H9 (cell line): ENCODE results near the gene C1QTNF3. TPM values are rescaled to one million over a fixed set of nuclear protein-coding genes. Genes with fewer than 3 reads are reported as not detected.

Experiments
- DNase-seq: peaks from one replicate; pipeline ENCODE4 v3.0.0-alpha.2; 2017
- H2AFZ ChIP-seq: one replicate; pipeline ENCODE4 v1.6.1; 2013; ENCODE audit warnings: mild to moderate bottlenecking, low read length, control low read depth, moderate library complexity
- H2AK5ac ChIP-seq: 2 replicates; pipeline ENCODE4 v1.6.1; 2013; ENCODE audit warnings: low read length, control low read depth, mixed read lengths; ENCODE audit not compliant: insufficient read length
- H2BK120ac ChIP-seq: one replicate; pipeline ENCODE4 v1.6.1; 2013; ENCODE audit warnings: low read depth, mild to moderate bottlenecking, low read length, control low read depth, inconsistent platforms; ENCODE audit not compliant: poor library complexity, severe bottlenecking
- H2BK12ac ChIP-seq: 2 replicates; pipeline ENCODE4 v1.6.1; 2013; ENCODE audit warnings: low read length, control low read depth, mixed read lengths, low read depth; ENCODE audit not compliant: insufficient read length
- H2BK15ac ChIP-seq: 2 replicates; pipeline ENCODE4 v1.6.1; 2013; ENCODE audit warnings: low read depth, low read length, control low read depth
- H2BK20ac ChIP-seq: one replicate; pipeline ENCODE4 v1.6.1; 2013; ENCODE audit warnings: low read depth, mild to moderate bottlenecking, low read length, control low read depth, inconsistent platforms; ENCODE audit not compliant: poor library complexity, severe bottlenecking
- H2BK5ac ChIP-seq: 2 replicates; pipeline ENCODE4 v1.6.1; 2013; ENCODE audit warnings: low read length, control low read depth, mixed read lengths; ENCODE audit not compliant: insufficient read length
- H3K14ac ChIP-seq: 2 replicates; pipeline ENCODE4 v1.6.1; 2013; ENCODE audit warnings: low read length, control low read depth; ENCODE audit not compliant: insufficient read depth
- H3K18ac ChIP-seq: 2 replicates; pipeline ENCODE4 v1.6.1; 2013; ENCODE audit warnings: low read depth, mild to moderate bottlenecking, mixed read lengths, low read length, control low read depth; ENCODE audit not compliant: insufficient read length
- H3K23ac ChIP-seq: 2 replicates; pipeline ENCODE4 v1.6.1; 2013; ENCODE audit warnings: low read length, control low read depth, mixed read lengths, low read depth; ENCODE audit not compliant: insufficient read length
- H3K23me2 ChIP-seq: 2 replicates; pipeline ENCODE4 v1.6.1; 2013; ENCODE audit warnings: low read depth, mild to moderate bottlenecking, mixed read lengths, low read length, control low read depth; ENCODE audit not compliant: insufficient read length, poor library complexity, severe bottlenecking
- H3K27ac ChIP-seq: 2 replicates; pipeline ENCODE4 v1.5.1; 2013; ENCODE audit warnings: low read length, control low read depth, mixed read lengths, low read depth; ENCODE audit not compliant: insufficient read length
- H3K27me3 ChIP-seq: 2 replicates; pipeline ENCODE4 v1.6.1; 2013; ENCODE audit warnings: low read length, control low read depth, inconsistent platforms; ENCODE audit not compliant: insufficient read depth
- H3K4ac ChIP-seq: 2 replicates; pipeline ENCODE4 v1.6.1; 2013; ENCODE audit warnings: low read depth, mild to moderate bottlenecking, control low read depth, inconsistent platforms, low read length, moderate library complexity
- H3K4me1 ChIP-seq: 2 replicates; pipeline ENCODE4 v1.6.1; 2013; ENCODE audit warnings: low read length, control low read depth, inconsistent platforms; ENCODE audit not compliant: insufficient read depth
- H3K4me2 ChIP-seq: 2 replicates; pipeline ENCODE4 v1.6.1; 2013; ENCODE audit warnings: low read length, control low read depth, mixed read lengths; ENCODE audit not compliant: insufficient read length, insufficient read depth
- H3K56ac ChIP-seq: 2 replicates; pipeline ENCODE4 v1.6.1; 2013; ENCODE audit warnings: low read depth, mild to moderate bottlenecking, mixed read lengths, low read length, control low read depth; ENCODE audit not compliant: insufficient read length
- H3K79me1 ChIP-seq: 2 replicates; pipeline ENCODE4 v1.6.1; 2013; ENCODE audit warnings: low read depth, mild to moderate bottlenecking, moderate library complexity, low read length, control low read depth, inconsistent platforms; ENCODE audit not compliant: insufficient read depth, poor library complexity, severe bottlenecking
- H3K79me2 ChIP-seq: 2 replicates; pipeline ENCODE4 v1.6.1; 2013; ENCODE audit warnings: low read length, control low read depth, inconsistent platforms; ENCODE audit not compliant: insufficient read depth
- H3K9ac ChIP-seq: 2 replicates; pipeline ENCODE4 v1.6.1; 2013; ENCODE audit warnings: low read length, control low read depth, mixed read lengths; ENCODE audit not compliant: insufficient read length; ENCODE audit errors: extremely low read depth
- H3K9me3 ChIP-seq: one replicate; pipeline ENCODE4 v1.6.1; 2013; ENCODE audit warnings: low read depth, low read length, inconsistent platforms; ENCODE audit not compliant: control insufficient read depth
- H3T11ph ChIP-seq: one replicate; pipeline ENCODE4 v1.6.1; 2013; ENCODE audit warnings: mild to moderate bottlenecking, low read length, control low read depth, inconsistent platforms
- H4K20me1 ChIP-seq: one replicate; pipeline ENCODE4 v1.6.1; 2013; ENCODE audit not compliant: control insufficient read depth, insufficient read length, insufficient read depth
- H4K5ac ChIP-seq: 2 replicates; pipeline ENCODE4 v1.6.1; 2013; ENCODE audit warnings: low read depth, mild to moderate bottlenecking, mixed read lengths, low read length, control low read depth; ENCODE audit not compliant: insufficient read length
- H4K8ac ChIP-seq: replicated peaks from 2 replicates; pipeline ENCODE4 v1.6.1; 2013; ENCODE audit warnings: low read length, control low read depth, mixed read lengths, low read depth; ENCODE audit not compliant: insufficient read length
- H4K91ac ChIP-seq: 2 replicates; pipeline ENCODE4 v1.6.1; 2013; ENCODE audit warnings: low read depth, mild to moderate bottlenecking, moderate library complexity, mixed read lengths, low read length, control low read depth; ENCODE audit not compliant: insufficient read length
- H3K27ac Mint-ChIP-seq, 3 experiments: 2 replicates in 2 of 3; 3 replicates in 1 of 3; pipeline ENCODE4 v1.8.0; 2020 to 2021; ENCODE audit warnings: mixed read lengths in 3 of 3, mild to moderate bottlenecking in 1 of 3, moderate library complexity in 1 of 3
- H3K27me3 Mint-ChIP-seq: 2 replicates; pipeline ENCODE4 v1.8.0; 2021; ENCODE audit warnings: low read depth, mild to moderate bottlenecking, moderate library complexity, mixed read lengths
- H3K36me3 Mint-ChIP-seq, 3 experiments: 2 replicates in 2 of 3; 3 replicates in 1 of 3; pipeline ENCODE4 v1.8.0; 2020 to 2021; ENCODE audit warnings: low read depth in 3 of 3, mixed read lengths in 3 of 3; ENCODE audit not compliant: insufficient read depth in 1 of 3
- H3K4me1 Mint-ChIP-seq, 2 experiments: 2 replicates each; pipeline ENCODE4 v1.8.0; 2020; ENCODE audit warnings: mixed read lengths in 2 of 2
- H3K4me3 Mint-ChIP-seq, 2 experiments: 2 replicates in 1 of 2; 3 replicates in 1 of 2; pipeline ENCODE4 v1.8.0; 2020 to 2021; ENCODE audit warnings: mild to moderate bottlenecking in 2 of 2, mixed read lengths in 2 of 2, moderate library complexity in 1 of 2
- H3K9me3 Mint-ChIP-seq, 2 experiments: 2 replicates in 1 of 2; 3 replicates in 1 of 2; pipeline ENCODE4 v1.8.0; 2020; ENCODE audit warnings: mild to moderate bottlenecking in 2 of 2, mixed read lengths in 2 of 2, moderate library complexity in 1 of 2
- WGBS: extraction: QIAGEN DNeasy Blood & Tissue Kit; methylation state at CpG from one replicate; pipeline ENCODE4 v1.1.7; 2013; ENCODE audit warnings: missing lambda C conversion rate, low lambda C conversion rate, mixed read lengths; ENCODE audit not compliant: insufficient read length; ENCODE audit errors: extremely low coverage; 5-methylcytosine and 5-hydroxymethylcytosine counted together
- total RNA-seq: library from RNA; stranded (reverse); gene quantifications from 2 replicates; pipeline ENCODE4 v1.2.1, GENCODE V29; 2021
- TF ChIP-seq, protein P1 (sequence below): fragments of 200-600 bp; sonication (generic); conservative IDR thresholded peaks from 3 replicates; pipeline ENCODE4 v1.8.0; 2021; ENCODE audit warnings: antibody characterized with exemption, mild to moderate bottlenecking

Gene C1QTNF3
- total RNA-seq, 1 experiment from 2014 or later = 1.1 TPM

DNA sequence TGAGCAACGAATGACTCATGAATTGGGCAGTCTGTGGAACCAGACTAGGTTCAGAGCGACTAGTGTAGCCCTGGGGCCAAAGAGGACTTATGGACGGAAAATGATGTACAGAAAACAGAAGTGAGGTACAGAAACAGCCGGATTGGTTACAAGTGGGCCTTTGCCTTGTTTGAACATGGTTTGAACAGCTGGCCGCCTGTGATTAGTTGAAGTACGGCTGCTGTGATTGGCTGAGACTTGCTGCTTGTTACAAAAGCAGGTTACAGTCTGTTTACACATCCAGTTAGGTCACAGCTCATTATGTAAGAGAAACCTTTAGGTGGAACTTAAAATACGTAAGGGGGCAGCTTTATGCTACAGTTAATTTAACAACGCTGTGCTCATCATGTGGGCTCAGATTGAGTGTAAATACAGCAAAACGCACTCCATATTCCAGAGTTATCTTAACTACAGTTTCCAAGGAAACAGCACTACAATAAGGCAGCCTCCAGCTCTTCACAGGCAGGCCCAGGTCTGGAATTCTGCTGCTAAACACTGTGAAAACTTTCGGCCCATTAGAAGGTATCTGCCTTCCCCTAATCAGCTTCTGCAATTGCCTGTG is 41.7 kb downstream of the C1QTNF3 start:
- WGBS = no CpG with 5 or more reads among the region's 10 CpGs

More for the DNA sequence above, 41.7 kb downstream of the C1QTNF3 start:
- Histone ChIP-seq H2BK120ac (no peak overlapping the region), H3K18ac (no peak overlapping the region), H3K4me1 (no peaks in the 10 kb centered on the region), H2AFZ (no peak overlapping the region), H3K4me2 (no peak overlapping the region), H3K4ac (no peak overlapping the region), H3T11ph (no peak overlapping the region), H3K27me3 (no peaks in the 10 kb centered on the region), H3K23me2 (no peaks in the 10 kb centered on the region), H3K23ac (no peak overlapping the region), H3K56ac (no peak overlapping the region), H4K91ac (no peak overlapping the region), H2BK5ac (no peak overlapping the region), H2BK20ac (no peak overlapping the region), H3K14ac (no peak overlapping the region), H4K8ac (no peak overlapping the region), H2BK15ac (no peak overlapping the region), H3K27ac (no peak overlapping the region), H3K9ac (no peak overlapping the region), H3K79me2 (no peaks in the 10 kb centered on the region), H3K79me1 (no peaks in the 10 kb centered on the region), H3K9me3 (no peaks in the 10 kb centered on the region), H4K5ac (no peak overlapping the region), H4K20me1 (no peaks in the 10 kb centered on the region), H2AK5ac (no peak overlapping the region), H2BK12ac (no peak overlapping the region)
- Mint-ChIP-seq H3K36me3 (peaks cover 0 to 31% (median 14%) of the 10 kb centered on the region in 3 experiments; a peak in 6 of 7 replicates), H3K9me3 (no peaks in the 10 kb centered on the region; a peak in 1 of 5 replicates), H3K27me3 (no peaks in the 10 kb centered on the region), H3K27ac (peak overlapping the region in 1 of 3 experiments; percentile 9; a peak in 1 of 7 replicates), H3K4me3 (no peak overlapping the region), H3K4me1 (peaks cover 12 to 21% of the 10 kb centered on the region in 2 experiments; a peak in 3 of 4 replicates)
- DNase-seq = no peak
- TF ChIP-seq, protein P1, sequence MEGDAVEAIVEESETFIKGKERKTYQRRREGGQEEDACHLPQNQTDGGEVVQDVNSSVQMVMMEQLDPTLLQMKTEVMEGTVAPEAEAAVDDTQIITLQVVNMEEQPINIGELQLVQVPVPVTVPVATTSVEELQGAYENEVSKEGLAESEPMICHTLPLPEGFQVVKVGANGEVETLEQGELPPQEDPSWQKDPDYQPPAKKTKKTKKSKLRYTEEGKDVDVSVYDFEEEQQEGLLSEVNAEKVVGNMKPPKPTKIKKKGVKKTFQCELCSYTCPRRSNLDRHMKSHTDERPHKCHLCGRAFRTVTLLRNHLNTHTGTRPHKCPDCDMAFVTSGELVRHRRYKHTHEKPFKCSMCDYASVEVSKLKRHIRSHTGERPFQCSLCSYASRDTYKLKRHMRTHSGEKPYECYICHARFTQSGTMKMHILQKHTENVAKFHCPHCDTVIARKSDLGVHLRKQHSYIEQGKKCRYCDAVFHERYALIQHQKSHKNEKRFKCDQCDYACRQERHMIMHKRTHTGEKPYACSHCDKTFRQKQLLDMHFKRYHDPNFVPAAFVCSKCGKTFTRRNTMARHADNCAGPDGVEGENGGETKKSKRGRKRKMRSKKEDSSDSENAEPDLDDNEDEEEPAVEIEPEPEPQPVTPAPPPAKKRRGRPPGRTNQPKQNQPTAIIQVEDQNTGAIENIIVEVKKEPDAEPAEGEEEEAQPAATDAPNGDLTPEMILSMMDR = no peak
